Natural killer cell (primary cell): Measurements from ENCODE around the gene FBXO31. TPM values are rescaled to one million over a fixed set of nuclear protein-coding genes. Genes with fewer than 3 reads are reported as not detected.

ENCODE experiments used
- ATAC-seq, 3 donors: fragments of 150-1000 bp in 2 of 3; fragments of 200-7000 bp in 1 of 3; cut with Tn5 transposase; 1 replicate in 1 of 3; 2 replicates in 2 of 3; pipeline ENCODE4 v1.10.0; 2021; ENCODE audit warnings: mild to moderate bottlenecking in 2 of 3, moderate library complexity in 2 of 3
- DNase-seq, 2 donors: peaks; one replicate each; pipeline versions ENCODE4 v3.0.0 to v3.0.0-alpha.2; 2013 to 2021; ENCODE audit warnings: mixed read lengths in 1 of 2
- H3K27ac ChIP-seq: one replicate; pipeline ENCODE4 v1.5.1; 2013; ENCODE audit warnings: mild to moderate bottlenecking, low read length
- H3K27me3 ChIP-seq: one replicate; pipeline ENCODE4 v1.6.1; 2013; ENCODE audit warnings: low read length; ENCODE audit not compliant: control insufficient read depth, insufficient read depth
- H3K36me3 ChIP-seq: one replicate; pipeline ENCODE4 v1.6.1; 2013; ENCODE audit warnings: low read length; ENCODE audit not compliant: control insufficient read depth, insufficient read depth
- H3K4me1 ChIP-seq: one replicate; pipeline ENCODE4 v1.6.1; 2013; ENCODE audit warnings: low read length; ENCODE audit not compliant: control insufficient read depth, insufficient read depth
- H3K4me3 ChIP-seq: one replicate; pipeline ENCODE4 v1.5.1; 2013; ENCODE audit warnings: low read length
- H3K9me3 ChIP-seq: one replicate; pipeline ENCODE4 v1.6.1; 2013; ENCODE audit warnings: low read length; ENCODE audit not compliant: control insufficient read depth, insufficient read depth
- H3K27ac Mint-ChIP-seq, 2 donors: one replicate each; pipeline ENCODE4 v1.8.0; 2022; ENCODE audit warnings: mild to moderate bottlenecking in 2 of 2, mixed read lengths in 2 of 2, moderate library complexity in 1 of 2
- H3K27me3 Mint-ChIP-seq, 2 donors: one replicate each; pipeline ENCODE4 v1.8.0; 2022; ENCODE audit warnings: low read depth in 2 of 2, mixed read lengths in 2 of 2
- H3K36me3 Mint-ChIP-seq: one replicate; pipeline ENCODE4 v1.8.0; 2022; ENCODE audit warnings: mixed read lengths
- H3K4me1 Mint-ChIP-seq, 2 donors: one replicate each; pipeline ENCODE4 v1.8.0; 2022; ENCODE audit warnings: mixed read lengths in 2 of 2
- H3K4me3 Mint-ChIP-seq: one replicate; pipeline ENCODE4 v1.8.0; 2022; ENCODE audit warnings: mild to moderate bottlenecking, moderate library complexity, mixed read lengths
- H3K9me3 Mint-ChIP-seq, 2 donors: one replicate each; pipeline ENCODE4 v1.8.0; 2022; ENCODE audit warnings: mixed read lengths in 2 of 2
- CTCF ChIP-seq: fragments of 200-600 bp; IDR thresholded peaks from one replicate; pipeline ENCODE4 v1.8.0; 2022; ENCODE audit warnings: antibody characterized with exemption
- WGBS: methylation state at CpG from one replicate; pipeline ENCODE4 v1.1.7; 2013; ENCODE audit warnings: missing lambda C conversion rate; ENCODE audit not compliant: insufficient coverage; 5-methylcytosine and 5-hydroxymethylcytosine counted together
- intact Hi-C: fragments of 100-400 bp; cut with micrococcal nuclease; formaldehyde crosslinking; loops from one replicate; pipeline ENCODE4 v1.14.2; 2022
- total RNA-seq, 4 donors: library from RNA; stranded (reverse); fragments of 120-200 nt in 1 of 4; gene quantifications; one replicate each; pipeline versions ENCODE4 v1.2.3 to v1.2.4, GENCODE V29; 2013 to 2022

FBXO31 gene
- total RNA-seq, 3 donors from 2014 or later (not counting 1 experiment from before 2014, with no cell fraction given) = 32.2 to 47.2 (median 37.6) TPM

GRCh38 chr16:87345726-87346424, 37.7 kb downstream of the FBXO31 start:
- intact Hi-C loops = no loop called here

GRCh38 chr16:87344931-87345631, 38.5 kb downstream of the FBXO31 start:
- Mint-ChIP-seq H3K9me3 (no peaks in the 10 kb centered on the region), H3K4me1 (peaks cover 6 to 18% of the 10 kb centered on the region in 2 donors), H3K4me3 (peak overlapping the region; percentile 84), H3K36me3 (no peaks in the 10 kb centered on the region), H3K27ac (peak overlapping the region; percentile 30 to 89), H3K27me3 (no peaks in the 10 kb centered on the region)
- peak; percentile 30 to 82 (median 50) for ATAC-seq
- peak overlapping the region; percentile 48 for H3K27ac ChIP-seq
- WGBS = 73% methylated on average over 12 of the region's 17 CpGs
- H3K4me1 ChIP-seq = peaks cover 17% of the 10 kb centered on the region
- no peaks in the 10 kb centered on the region for H3K9me3 ChIP-seq
- intact Hi-C loops = no loop called here
- no peak for TF ChIP-seq CTCF
- H3K4me3 ChIP-seq = no peak overlapping the region
- no peaks in the 10 kb centered on the region for H3K27me3 ChIP-seq
- DNase-seq = peak in 1 of 2 donors; percentile 75
- H3K36me3 ChIP-seq = peaks cover 18% of the 10 kb centered on the region

More at GRCh38 chr16:87345726-87346424, 37.7 kb downstream of the FBXO31 start:
- H3K27ac Mint-ChIP-seq = peak overlapping the region; percentile 30 to 89
- WGBS = 96% methylated on average over 28 of the region's 28 CpGs
- no peaks in the 10 kb centered on the region for H3K27me3 Mint-ChIP-seq
- Histone ChIP-seq H3K27me3 (no peaks in the 10 kb centered on the region), H3K9me3 (no peaks in the 10 kb centered on the region), H3K36me3 (peaks cover 18% of the 10 kb centered on the region), H3K27ac (peak overlapping the region; percentile 48), H3K4me1 (peaks cover 17% of the 10 kb centered on the region), H3K4me3 (no peak overlapping the region)
- ATAC-seq (peak in 1 of 3 donors; percentile 3), DNase-seq (no peak)
- no peaks in the 10 kb centered on the region for H3K36me3 Mint-ChIP-seq
- no peak for TF ChIP-seq CTCF
- H3K9me3 Mint-ChIP-seq = no peaks in the 10 kb centered on the region
- H3K4me1 Mint-ChIP-seq = peaks cover 6 to 19% of the 10 kb centered on the region in 2 donors
- peak overlapping the region; percentile 84 for H3K4me3 Mint-ChIP-seq

- no peak for TF ChIP-seq CTCF
- Mint-ChIP-seq H3K4me1 (peaks cover 6 to 14% of the 10 kb centered on the region in 2 donors), H3K4me3 (no peak overlapping the region), H3K9me3 (no peaks in the 10 kb centered on the region), H3K27ac (peak overlapping the region in 1 of 2 donors; percentile 89), H3K36me3 (no peaks in the 10 kb centered on the region), H3K27me3 (no peaks in the 10 kb centered on the region)
- no peak overlapping the region for H3K4me3 ChIP-seq
- no peaks in the 10 kb centered on the region for H3K27me3 ChIP-seq
- H3K36me3 ChIP-seq = peaks cover 22% of the 10 kb centered on the region
- intact Hi-C loops = no loop called here
- peaks cover 17% of the 10 kb centered on the region for H3K4me1 ChIP-seq
- ATAC-seq (no peak), DNase-seq (no peak)
- no peak overlapping the region for H3K27ac ChIP-seq
- WGBS = 92% methylated on average over 34 of the region's 34 CpGs
- no peaks in the 10 kb centered on the region for H3K9me3 ChIP-seq
Observed at GRCh38 chr16:87344165-87344930, 39.2 kb downstream of the FBXO31 start.
